Pulmonary artery endothelial cell (primary cell): ENCODE results near the gene PPP1R14D. TPM values are rescaled to one million over a fixed set of nuclear protein-coding genes. Genes with fewer than 3 reads are reported as not detected.

Experiments
- DNase-seq: peaks from one replicate; pipeline ENCODE4 v3.0.0-alpha.2; 2011; ENCODE audit warnings: low read depth, low spot score
- total RNA-seq: library from RNA; depleted of rRNA; stranded (reverse); fragments of >200 nt; gene quantifications from 2 replicates; pipeline ENCODE4 v1.2.3, GENCODE V29; 2014

Gene PPP1R14D
- total RNA-seq, 1 donor from 2014 or later, result not detected

- no peak for DNase-seq
These were observed 4.8 kb downstream of the PPP1R14D start for GRCh38 chr15:40823572-40824343.

GRCh38 chr15:40821195-40821594, 7.3 kb downstream of the PPP1R14D start:
- DNase-seq, result no peak

- no peak for DNase-seq
These were observed 9.5 kb downstream of the PPP1R14D start for GRCh38 chr15:40819048-40819447.

GRCh38 chr15:40815042-40815698, 13.3 kb downstream of the PPP1R14D start:
- DNase-seq, result no peak

- no peak for DNase-seq
These were observed 15.6 kb downstream of the PPP1R14D start for GRCh38 chr15:40812721-40813425.

GRCh38 chr15:40808861-40809450, 19.6 kb downstream of the PPP1R14D start:
- DNase-seq, result no peak

- no peak for DNase-seq
These were observed 20.5 kb downstream of the PPP1R14D start for GRCh38 chr15:40807888-40808461.

GRCh38 chr15:40807028-40807887, 21.2 kb downstream of the PPP1R14D start, which contains the start of the genes DNAJC17 and ZFYVE19:
TSS of gene DNAJC17 (minus strand) at chr15:40807473. CDS start at chr15:40807446, 27 bp downstream.
TSS of gene ZFYVE19 (plus strand) at chr15:40807089. CDS start at chr15:40807590, 501 bp downstream.
- peak; percentile 92 for DNase-seq

GRCh38 chr15:40806672-40807027, 21.9 kb downstream of the PPP1R14D start:
- DNase-seq, result no peak

GRCh38 chr15:40803688-40804087, 24.8 kb downstream of the PPP1R14D start:
- no peak for DNase-seq

GRCh38 chr15:40803076-40803475, 25.4 kb downstream of the PPP1R14D start:
- no peak for DNase-seq

- no peak for DNase-seq
These were observed 29.0 kb downstream of the PPP1R14D start for GRCh38 chr15:40799523-40799922.

- no peak for DNase-seq
These were observed 32.0 kb downstream of the PPP1R14D start for GRCh38 chr15:40796512-40796911.

GRCh38 chr15:40796041-40796440, 32.5 kb downstream of the PPP1R14D start:
- DNase-seq, result no peak

GRCh38 chr15:40793216-40793989, 35.1 kb downstream of the PPP1R14D start:
- DNase-seq, result peak; percentile 92

GRCh38 chr15:40792394-40792793, 36.1 kb downstream of the PPP1R14D start:
- DNase-seq, result no peak

GRCh38 chr15:40790718-40791117, 37.8 kb downstream of the PPP1R14D start:
- DNase-seq, result no peak

GRCh38 chr15:40789999-40790398, 38.5 kb downstream of the PPP1R14D start:
- no peak for DNase-seq

- DNase-seq, result no peak
These were observed 39.4 kb downstream of the PPP1R14D start for GRCh38 chr15:40789119-40789518.

- no peak for DNase-seq
These were observed 40.5 kb downstream of the PPP1R14D start for GRCh38 chr15:40787991-40788390.
